K562 (cell line): ENCODE measurements around the gene BARD1. TPM values are rescaled to one million over a fixed set of nuclear protein-coding genes. Genes with fewer than 3 reads are reported as not detected.

Experiments used
- ATAC-seq: fragments of 200-7000 bp; cut with Tn5 transposase; 3 replicates; pipeline ENCODE4 v1.9.1; 2020; ENCODE audit warnings: moderate library complexity
- BruUV-seq: library from RNA; stranded (reverse); fragments of 400-500 nt; replicated peaks from 2 replicates; lab custom pipeline; 2021; lab: Mats Ljungman, UMichigan
- CTCF ChIA-PET: fragments of 300-600 bp; formaldehyde crosslinking; extraction: SDS; loops from one replicate; lab custom pipeline; 2021; ENCODE audit warnings: low intra/inter-chr PET ratio; lab: Yijun Ruan, JAX
- POLR2A ChIA-PET: fragments of 300-600, 350-650 bp; sonication (Branson Sonifier 250); formaldehyde crosslinking; extraction: SDS; loops from one replicate; lab custom pipeline; 2021; ENCODE audit warnings: antibody characterized with exemption, inconsistent platforms; lab: Yijun Ruan, JAX
- DNase-seq, 4 experiments: peaks; one replicate each; pipeline versions ENCODE4 v3.0.0 to v3.0.0-alpha.2; 2011 to 2018; ENCODE audit warnings: low spot score in 3 of 4, mixed read lengths in 3 of 4; ENCODE audit errors: extremely low read depth in 1 of 4
- FAIRE-seq: peaks from 2 replicates; lab custom pipeline; 2011; peaks lifted over from hg19 to GRCh38; lab: Jason Lieb, UNC
- H2AFZ ChIP-seq: 2 replicates; pipeline ENCODE4 v1.6.0; 2011; ENCODE audit warnings: low read depth, low read length, control low read depth, inconsistent platforms
- H3K27ac ChIP-seq: fragments of 200-600 bp; 3 replicates; pipeline ENCODE4 v1.8.0; 2011; ENCODE audit warnings: low read depth, mild to moderate bottlenecking, control low read depth, inconsistent platforms, low read length, moderate library complexity, mixed read lengths; ENCODE audit errors: extremely low read depth
- H3K27me3 ChIP-seq, 2 experiments: fragments of 300-600 bp in 1 of 2; 2 replicates in 1 of 2; 3 replicates in 1 of 2; pipeline versions ENCODE4 v1.6.0 to v1.8.0; 2011; ENCODE audit warnings: inconsistent platforms in 2 of 2, low read length in 2 of 2, mild to moderate bottlenecking in 1 of 2, mixed read lengths in 1 of 2, moderate library complexity in 1 of 2; ENCODE audit not compliant: control insufficient read depth in 2 of 2, insufficient read depth in 2 of 2
- H3K36me3 ChIP-seq: fragments of 300-600 bp; 3 replicates; pipeline ENCODE4 v1.8.0; 2011; ENCODE audit warnings: mild to moderate bottlenecking, low read length, inconsistent platforms; ENCODE audit not compliant: control insufficient read depth, insufficient read depth
- H3K4me1 ChIP-seq, 2 experiments: fragments of 200-600 bp in 1 of 2; replicated peaks in 1 of 2; 2 replicates in 1 of 2; 3 replicates in 1 of 2; pipeline versions ENCODE4 v1.5.1 to v1.8.0; 2011; ENCODE audit warnings: inconsistent platforms in 2 of 2, low read length in 2 of 2, mild to moderate bottlenecking in 1 of 2, mixed read lengths in 1 of 2, moderate library complexity in 1 of 2; ENCODE audit not compliant: control insufficient read depth in 2 of 2, insufficient read depth in 2 of 2
- H3K4me2 ChIP-seq: 2 replicates; pipeline ENCODE4 v1.6.1; 2011; ENCODE audit warnings: low read length, control low read depth, inconsistent platforms, mixed read lengths; ENCODE audit not compliant: insufficient read depth
- H3K4me3 ChIP-seq: fragments of 200-600 bp; sonication (generic), shearing (Covaris generic); 2 replicates; pipeline ENCODE4 v1.5.1; 2016; ENCODE audit warnings: control low read depth, inconsistent platforms
- H3K79me2 ChIP-seq: fragments of 200-600 bp; 3 replicates; pipeline ENCODE4 v1.8.0; 2011; ENCODE audit warnings: low read length, inconsistent platforms; ENCODE audit not compliant: control insufficient read depth, insufficient read depth
- H3K9ac ChIP-seq, 2 experiments: 2 replicates each; pipeline versions ENCODE4 v1.6.0 to v1.6.1; 2011; ENCODE audit warnings: low read depth in 2 of 2, low read length in 2 of 2, control low read depth in 1 of 2, inconsistent platforms in 1 of 2, mild to moderate bottlenecking in 1 of 2, mixed read lengths in 1 of 2; ENCODE audit not compliant: insufficient read depth in 1 of 2
- H3K9me1 ChIP-seq: one replicate; pipeline ENCODE4 v1.6.0; 2011; ENCODE audit warnings: inconsistent platforms, mild to moderate bottlenecking, low read length, moderate library complexity; ENCODE audit not compliant: control insufficient read depth, insufficient read depth
- H3K9me3 ChIP-seq: replicated peaks from 2 replicates; pipeline ENCODE4 v1.5.1; 2011; ENCODE audit warnings: low read depth, low read length, inconsistent platforms; ENCODE audit not compliant: control insufficient read depth, insufficient read depth
- H4K20me1 ChIP-seq: replicated peaks from 2 replicates; pipeline ENCODE4 v1.6.1; 2011; ENCODE audit warnings: low read length, inconsistent platforms, mixed read lengths; ENCODE audit not compliant: control insufficient read depth, insufficient read depth
- CBFB ChIP-seq: sonication (generic); formaldehyde crosslinking; IDR thresholded peaks from 2 replicates; pipeline ENCODE4 v1.4.0; 2020; ENCODE audit warnings: mild to moderate bottlenecking, missing genetic modification reagents
- ELF4 ChIP-seq: fragments of 450-650 bp; formaldehyde crosslinking; IDR thresholded peaks from 2 replicates; pipeline ENCODE4 v1.4.0; 2022; ENCODE audit warnings: missing genetic modification characterization
- EP300 ChIP-seq: IDR thresholded peaks from 2 replicates; pipeline ENCODE4 v1.6.1; 2012; ENCODE audit warnings: low read length, improper control_type of control experiment
- FOXO4 ChIP-seq: fragments of 450-650 bp; formaldehyde crosslinking; IDR thresholded peaks from 2 replicates; pipeline ENCODE4 v1.4.0; 2020; ENCODE audit warnings: mild to moderate bottlenecking, moderate library complexity
- HNRNPH1 ChIP-seq: fragments of 200-400 bp; formaldehyde crosslinking; optimal IDR thresholded peaks from 2 replicates; pipeline ENCODE3; 2017; ENCODE audit warnings: low read depth, mild to moderate bottlenecking, low read length, moderate library complexity
- KLF1 ChIP-seq: fragments of 450-650 bp; IDR thresholded peaks from 2 replicates; pipeline ENCODE4 v1.6.1; 2016; ENCODE audit warnings: missing genetic modification characterization, missing compliant biosample characterization
- SFPQ ChIP-seq: fragments of 200-400 bp; formaldehyde crosslinking; IDR thresholded peaks from 2 replicates; pipeline ENCODE4 v1.6.1; 2017; ENCODE audit warnings: mild to moderate bottlenecking, low read depth, low read length, moderate library complexity
- ZNF778 ChIP-seq: fragments of 450-650 bp; formaldehyde crosslinking; IDR thresholded peaks from 2 replicates; pipeline ENCODE4 v1.4.0; 2020; ENCODE audit warnings: mild to moderate bottlenecking, moderate library complexity
- WGBS: fragments of 100-300 bp; shearing (Covaris generic); methylation state at CpG from one replicate; pipeline ENCODE4 v1.1.6; 2016; ENCODE audit warnings: low coverage, mixed read lengths; ENCODE audit not compliant: insufficient coverage; ENCODE audit errors: missing lambda C conversion rate; 5-methylcytosine and 5-hydroxymethylcytosine counted together
- in situ Hi-C: fragments of 300-500 bp; cut with MboI; formaldehyde crosslinking; loops from 4 replicates; pipeline ENCODE4 v1.15.0; 2018; ENCODE audit warnings: inconsistent platforms, mixed read lengths
- intact Hi-C: fragments of 100-400 bp; cut with micrococcal nuclease; formaldehyde crosslinking; loops from 2 replicates; pipeline ENCODE4 v1.14.2; 2022
- polyA plus RNA-seq, 8 experiments: library from polyadenylated mRNA; depleted of rRNA in 4 of 8; stranded (reverse) in 5 of 8; unstranded in 3 of 8; fragments of >200 nt; fragmentation: Nextera tagmentation in 2 of 8; fragmentation: Illumina TruSeq in 1 of 8; extraction: Ambion mirVana in 2 of 8; extraction: Trizol in 1 of 8; gene quantifications; 2 replicates each; pipeline versions ENCODE4 v1.2.1 to v1.2.3, GENCODE V29; 2011 to 2014; ENCODE audit warnings: inconsistent platforms in 1 of 8, missing spikeins in 1 of 8
- total RNA-seq, 7 experiments: library from RNA; depleted of rRNA in 6 of 7; stranded (reverse); fragments of >200 nt in 6 of 7; fragmentation: Illumina TruSeq in 2 of 7; extraction: Trizol in 2 of 7; gene quantifications; 2 replicates each; pipeline versions ENCODE4 v1.2.1 to v1.2.3, GENCODE V29; 2011 to 2021; ENCODE audit warnings: low replicate concordance in 1 of 7

The BARD1 gene
- total and polyA plus RNA-seq, 9 of the 15 experiments (the other 6 are each of a cell fraction or from before 2014, with no cell fraction given) = 6.3 to 18.9 (median 11.3) TPM

GRCh38 chr2:214781226-214781625 is 28.3 kb downstream of the BARD1 start:
- WGBS = 88% methylated on average over 1 of the region's 2 CpGs
- peaks cover 38% of the 10 kb centered on the region for H3K36me3 ChIP-seq
- intact Hi-C loops (no loop called here), in situ Hi-C loops (no loop called here)
- no peak overlapping the region for H2AFZ ChIP-seq
- no peak overlapping the region for H3K27ac ChIP-seq
- H3K4me2 ChIP-seq = no peak overlapping the region
- H3K4me1 ChIP-seq = no peaks in the 10 kb centered on the region
- no peaks in the 10 kb centered on the region for H4K20me1 ChIP-seq
- H3K27me3 ChIP-seq = no peaks in the 10 kb centered on the region
- H3K9me1 ChIP-seq = no peaks in the 10 kb centered on the region
- TF ChIP-seq SFPQ (no peak), KLF1 (tag) (no peak), EP300 (no peak), FOXO4 (CRISPR knock-in tag) (no peak), HNRNPH1 (no peak), ZNF778 (CRISPR knock-in tag) (no peak), CBFB (no peak), ELF4 (CRISPR knock-in tag) (no peak)
- FAIRE-seq (no peak), DNase-seq (no peak), ATAC-seq (no peak)
- POLR2A ChIA-PET = no interaction called here
- no peak overlapping the region for H3K9ac ChIP-seq
- CTCF ChIA-PET = no interaction called here
- no TSS peak for BruUV-seq
- H3K4me3 ChIP-seq = no peak overlapping the region
- no peaks in the 10 kb centered on the region for H3K9me3 ChIP-seq
- no peaks in the 10 kb centered on the region for H3K79me2 ChIP-seq
